GM10248 (cell line): Measurements from ENCODE around the gene SKAP1.
"Not testable (repeated sequence)": the region's sequence is repeated elsewhere in the genome, so short reads cannot be mapped to it uniquely, and the experiment has no call there.

Experiments used
- CTCF ChIA-PET: fragments of 300-600 bp; sonication (Branson Sonifier 250); formaldehyde crosslinking; extraction: SDS; loops from one replicate; lab custom pipeline; 2021; ENCODE audit warnings: antibody characterized with exemption; lab: Yijun Ruan, JAX
- POLR2A ChIA-PET: fragments of 350-650 bp; sonication (Branson Sonifier 250); formaldehyde crosslinking; extraction: SDS; loops from one replicate; lab custom pipeline; 2020; ENCODE audit warnings: antibody characterized with exemption; lab: Yijun Ruan, JAX
- DNase-seq: peaks from one replicate; pipeline ENCODE4 v3.0.0; 2012; ENCODE audit errors: extremely low spot score
- TF ChIP-seq, protein P1 (sequence below): IDR thresholded peaks from 2 replicates; pipeline ENCODE4 v1.5.1; 2012; ENCODE audit warnings: mild to moderate bottlenecking, low read depth; ENCODE audit errors: extremely low read depth, missing control alignments, control extremely low read depth

The SKAP1 gene

DNA sequence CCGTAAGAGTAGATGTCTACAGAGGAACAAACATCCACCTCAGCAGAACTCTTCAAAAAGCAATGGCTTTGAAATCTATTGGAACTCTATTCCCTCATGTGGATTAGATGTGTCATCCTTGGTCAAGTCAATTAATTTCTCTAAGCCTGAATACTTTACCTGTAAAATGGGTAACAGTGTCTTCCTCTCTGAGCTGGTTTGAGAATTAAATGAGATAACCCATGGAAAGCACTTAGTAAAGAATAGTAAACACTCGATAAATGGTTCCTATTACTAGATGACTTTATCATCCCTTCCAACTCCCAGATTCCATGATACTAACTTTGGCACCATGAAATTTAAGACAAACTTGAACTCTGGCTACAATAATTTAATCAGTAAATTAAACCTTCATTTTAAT is 89.1 kb downstream of the SKAP1 start:
- DNase-seq = no peak
- TF ChIP-seq, protein P1, sequence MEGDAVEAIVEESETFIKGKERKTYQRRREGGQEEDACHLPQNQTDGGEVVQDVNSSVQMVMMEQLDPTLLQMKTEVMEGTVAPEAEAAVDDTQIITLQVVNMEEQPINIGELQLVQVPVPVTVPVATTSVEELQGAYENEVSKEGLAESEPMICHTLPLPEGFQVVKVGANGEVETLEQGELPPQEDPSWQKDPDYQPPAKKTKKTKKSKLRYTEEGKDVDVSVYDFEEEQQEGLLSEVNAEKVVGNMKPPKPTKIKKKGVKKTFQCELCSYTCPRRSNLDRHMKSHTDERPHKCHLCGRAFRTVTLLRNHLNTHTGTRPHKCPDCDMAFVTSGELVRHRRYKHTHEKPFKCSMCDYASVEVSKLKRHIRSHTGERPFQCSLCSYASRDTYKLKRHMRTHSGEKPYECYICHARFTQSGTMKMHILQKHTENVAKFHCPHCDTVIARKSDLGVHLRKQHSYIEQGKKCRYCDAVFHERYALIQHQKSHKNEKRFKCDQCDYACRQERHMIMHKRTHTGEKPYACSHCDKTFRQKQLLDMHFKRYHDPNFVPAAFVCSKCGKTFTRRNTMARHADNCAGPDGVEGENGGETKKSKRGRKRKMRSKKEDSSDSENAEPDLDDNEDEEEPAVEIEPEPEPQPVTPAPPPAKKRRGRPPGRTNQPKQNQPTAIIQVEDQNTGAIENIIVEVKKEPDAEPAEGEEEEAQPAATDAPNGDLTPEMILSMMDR = no peak
- ChIA-PET POLR2A (no interaction called here), CTCF (interaction anchor here (1.2 to 4.6 kb wide), 5 partner anchors 8 to 278 kb away, joined by 3 to 26 read pairs (median 8); partner anchors contain the start of genes HOXB3 and HOXB5)

DNA sequence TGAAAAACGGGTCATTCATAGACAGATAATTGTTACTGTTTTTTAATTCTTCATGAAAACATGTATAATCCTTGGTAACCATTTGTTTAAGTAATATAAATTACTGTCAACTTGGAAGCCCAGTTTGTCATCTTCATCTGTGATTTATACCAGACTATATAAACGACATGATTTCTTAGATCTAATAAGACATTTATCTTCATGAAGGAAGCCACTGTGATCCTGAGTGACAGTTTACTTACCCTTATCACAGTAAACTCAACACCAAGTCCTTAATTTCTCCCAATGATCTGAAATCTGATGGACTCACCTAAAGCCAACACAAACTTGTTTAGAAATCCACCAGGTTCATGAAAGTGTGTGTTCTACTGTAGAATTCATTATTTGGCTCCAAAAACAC is 91.3 kb downstream of the SKAP1 start:
- TF ChIP-seq, protein P1 = no peak
- DNase-seq = no peak
- POLR2A ChIA-PET = no interaction called here
- CTCF ChIA-PET = interaction anchor here (1.0 to 4.6 kb wide), 5 partner anchors 10 to 280 kb away, joined by 3 to 26 read pairs (median 8); partner anchors contain the start of gene HOXB5

DNA sequence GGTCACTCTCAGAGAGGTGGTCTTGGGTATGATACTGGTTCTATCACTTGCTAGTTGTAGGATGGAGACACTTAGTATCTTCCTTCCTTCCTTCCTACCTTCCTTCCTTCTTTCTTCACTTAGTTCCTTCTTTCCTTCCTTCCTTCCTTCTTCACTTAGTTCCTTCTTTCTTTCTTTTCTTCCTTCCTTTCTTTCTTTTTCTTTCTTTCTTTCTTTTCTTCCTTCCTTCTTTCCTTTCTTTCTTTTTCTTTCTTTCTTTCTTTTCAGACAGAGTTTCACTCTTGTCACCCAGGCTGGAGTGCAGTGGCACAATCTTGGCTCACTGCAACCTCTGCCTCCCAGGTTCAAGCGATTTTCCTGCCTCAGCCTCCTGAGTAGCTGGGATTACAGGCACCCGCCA is 92.1 kb downstream of the SKAP1 start:
- CTCF ChIA-PET = interaction anchor here (3.5 to 4.6 kb wide), 2 partner anchors 14 to 255 kb away, joined by 13 to 26 read pairs; partner anchors contain the start of gene HOXB5
- DNase-seq, POLR2A ChIA-PET: not testable (repeated sequence)

DNA sequence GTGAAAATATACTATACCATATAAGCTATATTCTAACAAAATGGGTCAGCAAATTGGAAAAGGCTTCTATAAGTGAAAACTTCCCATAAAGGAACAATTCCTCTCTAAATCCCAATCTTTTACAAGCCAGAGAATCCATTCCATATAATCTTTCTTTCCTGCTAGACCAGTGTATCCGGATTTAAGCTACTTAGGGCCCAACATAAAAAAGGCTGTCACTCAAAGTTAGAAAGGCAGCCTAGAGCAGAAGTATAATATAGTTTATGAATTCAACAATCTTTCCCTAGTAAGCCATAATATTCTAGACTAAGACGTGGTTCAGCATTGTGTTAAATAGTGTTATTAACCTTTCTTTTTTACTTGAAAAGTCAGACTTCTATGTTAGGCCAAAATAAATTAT is 93.0 kb downstream of the SKAP1 start:
- CTCF ChIA-PET = interaction anchor here (0.8 to 6.1 kb wide), 22 partner anchors 9 to 310 kb away, joined by 3 to 54 read pairs (median 8); partner anchors contain the start of genes HOXB3 and HOXB5
- POLR2A ChIA-PET = no interaction called here
- DNase-seq = no peak
- TF ChIP-seq, protein P1 = no peak

DNA sequence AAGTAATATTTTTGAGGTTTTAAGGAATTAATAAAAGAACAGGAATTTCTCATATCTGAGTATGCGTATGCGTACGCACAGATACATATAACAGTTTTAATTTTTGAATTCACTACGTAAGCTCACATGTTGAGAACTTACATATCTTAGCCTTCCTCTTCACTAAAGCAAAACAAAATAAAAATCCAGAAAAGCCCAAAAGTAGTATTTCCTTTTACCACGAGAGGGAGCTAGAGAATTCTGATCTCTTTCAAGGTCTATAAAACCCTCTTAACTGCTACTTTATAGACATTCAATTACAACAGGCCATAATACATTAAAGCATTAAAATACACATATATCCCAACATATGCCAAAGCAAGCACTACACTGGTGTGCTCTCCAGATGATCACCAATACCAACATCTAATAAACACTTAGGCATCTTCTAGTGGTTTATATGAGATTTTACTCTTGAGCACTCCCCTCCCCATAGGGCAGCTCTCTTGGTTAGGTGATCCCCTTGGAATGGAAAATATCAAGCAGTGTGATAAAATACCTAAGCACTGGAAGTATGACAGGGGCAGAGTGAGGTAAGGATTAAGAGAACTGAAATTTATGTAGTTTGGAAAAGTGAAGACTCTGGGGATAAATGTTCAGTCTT is 94.0 kb downstream of the SKAP1 start:
- TF ChIP-seq, protein P1 = peak; percentile 43
- ChIA-PET POLR2A (no interaction called here), CTCF (interaction anchor here (0.7 to 6.1 kb wide), 44 partner anchors 10 to 309 kb away, joined by 3 to 54 read pairs (median 4); partner anchors contain the start of genes HOXB3, HOXB4 and HOXB5)
- DNase-seq = peak; percentile 37

DNA sequence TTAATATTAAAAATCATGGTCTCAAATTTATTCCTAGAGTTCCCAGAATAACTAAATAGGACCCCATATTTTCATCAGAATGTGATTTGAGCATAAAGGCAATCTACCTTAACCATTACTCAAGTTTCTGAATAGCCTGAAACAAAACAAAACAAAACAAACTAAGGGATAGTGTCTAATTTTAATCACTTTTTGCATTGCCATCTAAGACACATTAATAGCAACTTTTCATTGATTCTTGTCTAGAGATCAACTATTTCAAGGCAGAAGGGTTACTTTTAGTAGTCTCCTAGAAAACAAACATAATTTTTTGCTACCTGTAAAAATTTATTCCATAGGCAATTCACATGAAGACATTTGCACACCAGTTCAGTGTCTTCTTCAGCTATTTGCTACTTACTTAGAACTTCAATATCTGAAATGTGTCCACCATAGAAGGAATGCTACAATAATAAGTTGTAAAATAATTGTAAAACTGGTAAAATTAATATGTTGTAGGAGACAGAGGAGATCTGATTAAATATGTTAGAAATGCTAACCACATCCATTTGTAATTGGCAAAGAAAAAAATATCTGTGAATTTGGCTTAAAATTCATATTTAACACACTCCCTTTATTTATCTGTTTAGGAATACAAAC is 94.7 kb downstream of the SKAP1 start:
- TF ChIP-seq, protein P1 = no peak
- DNase-seq = no peak
- CTCF ChIA-PET = interaction anchor here (0.7 to 6.1 kb wide), 37 partner anchors 10 to 288 kb away, joined by 3 to 54 read pairs (median 5); partner anchors contain the start of genes HOXB3 and HOXB5
- POLR2A ChIA-PET = no interaction called here
